BLaER1 (cell line): Measurements from ENCODE around the gene BTNL3.

Source experiments
- H3K27ac ChIP-seq: shearing (Covaris generic); formaldehyde crosslinking; 2 replicates; pipeline ENCODE4 v1.8.1; 2022
- H3K27me3 ChIP-seq: shearing (Covaris generic); formaldehyde crosslinking; 2 replicates; pipeline ENCODE4 v1.8.1; 2022
- H3K36me3 ChIP-seq: shearing (Covaris generic); formaldehyde crosslinking; 2 replicates; pipeline ENCODE4 v1.8.1; 2022
- H3K4me1 ChIP-seq: shearing (Covaris generic); formaldehyde crosslinking; 2 replicates; pipeline ENCODE4 v1.8.1; 2022
- H3K4me2 ChIP-seq: shearing (Covaris generic); formaldehyde crosslinking; 2 replicates; pipeline ENCODE4 v1.8.1; 2022
- H3K4me3 ChIP-seq: shearing (Covaris generic); formaldehyde crosslinking; 2 replicates; pipeline ENCODE4 v1.8.1; 2022
- H3K9ac ChIP-seq: shearing (Covaris generic); formaldehyde crosslinking; 2 replicates; pipeline ENCODE4 v1.8.1; 2022
- H3K9me3 ChIP-seq: shearing (Covaris generic); formaldehyde crosslinking; 2 replicates; pipeline ENCODE4 v1.8.1; 2022
- H4K20me1 ChIP-seq: shearing (Covaris generic); formaldehyde crosslinking; 2 replicates; pipeline ENCODE4 v1.8.1; 2022
- Cebpa-rat ChIP-seq: shearing (Covaris generic); IDR thresholded peaks from 2 replicates; pipeline ENCODE4 v1.8.1; 2022

BTNL3 gene

GRCh38 chr5:181047288-181047687, 58.6 kb downstream of the BTNL3 start:
- no peak for TF ChIP-seq Cebpa-rat
- Histone ChIP-seq H3K9ac (0 out of 2 replicates have a peak overlapping the region, but pooled peaks have one; percentile 7), H3K27ac (no peak overlapping the region), H4K20me1 (no peaks in the 10 kb centered on the region), H3K9me3 (no peaks in the 10 kb centered on the region), H3K36me3 (no peaks in the 10 kb centered on the region), H3K4me1 (peaks cover 79% of the 10 kb centered on the region), H3K4me3 (no peak overlapping the region; the same call in 1 of the 2 replicates), H3K4me2 (peak overlapping the region; percentile 83), H3K27me3 (no peaks in the 10 kb centered on the region)

GRCh38 chr5:181047921-181048320, 59.3 kb downstream of the BTNL3 start:
- no peaks in the 10 kb centered on the region for H4K20me1 ChIP-seq
- H3K4me3 ChIP-seq: no peak overlapping the region
- no peak for TF ChIP-seq Cebpa-rat
- H3K27me3 ChIP-seq: no peaks in the 10 kb centered on the region
- H3K4me2 ChIP-seq: peak overlapping the region; percentile 83
- H3K27ac ChIP-seq: no peak overlapping the region
- H3K9me3 ChIP-seq: no peaks in the 10 kb centered on the region
- peaks cover 83% of the 10 kb centered on the region for H3K4me1 ChIP-seq
- H3K9ac ChIP-seq: no peak overlapping the region
- H3K36me3 ChIP-seq: no peaks in the 10 kb centered on the region

DNA sequence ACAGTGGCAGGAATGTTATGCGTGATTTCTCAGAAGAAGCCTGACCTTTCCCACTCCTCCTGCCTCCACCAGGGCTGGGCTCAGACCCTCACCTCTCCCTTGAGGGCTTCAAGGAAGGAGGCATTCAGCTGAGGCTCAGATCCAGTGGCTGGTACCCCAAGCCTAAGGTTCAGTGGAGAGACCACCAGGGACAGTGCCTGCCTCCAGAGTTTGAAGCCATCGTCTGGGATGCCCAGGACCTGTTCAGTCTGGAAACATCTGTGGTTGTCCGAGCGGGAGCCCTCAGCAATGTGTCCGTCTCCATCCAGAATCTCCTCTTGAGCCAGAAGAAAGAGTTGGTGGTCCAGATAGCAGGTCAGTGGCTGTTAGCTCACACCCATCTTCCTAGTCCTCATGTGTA, 61.4 kb downstream of the BTNL3 start:
- TF ChIP-seq Cebpa-rat: no peak
- H3K4me2 ChIP-seq: peak overlapping the region; percentile 90
- H3K9ac ChIP-seq: no peak overlapping the region; the same call in 1 of the 2 replicates
- peaks cover 84% of the 10 kb centered on the region for H3K4me1 ChIP-seq
- H3K27me3 ChIP-seq: no peaks in the 10 kb centered on the region
- H4K20me1 ChIP-seq: peaks cover 8% of the 10 kb centered on the region; the same call in 1 of the 2 replicates
- H3K27ac ChIP-seq: peak overlapping the region; percentile 16
- H3K36me3 ChIP-seq: no peaks in the 10 kb centered on the region
- H3K9me3 ChIP-seq: no peaks in the 10 kb centered on the region
- no peak overlapping the region for H3K4me3 ChIP-seq

DNA sequence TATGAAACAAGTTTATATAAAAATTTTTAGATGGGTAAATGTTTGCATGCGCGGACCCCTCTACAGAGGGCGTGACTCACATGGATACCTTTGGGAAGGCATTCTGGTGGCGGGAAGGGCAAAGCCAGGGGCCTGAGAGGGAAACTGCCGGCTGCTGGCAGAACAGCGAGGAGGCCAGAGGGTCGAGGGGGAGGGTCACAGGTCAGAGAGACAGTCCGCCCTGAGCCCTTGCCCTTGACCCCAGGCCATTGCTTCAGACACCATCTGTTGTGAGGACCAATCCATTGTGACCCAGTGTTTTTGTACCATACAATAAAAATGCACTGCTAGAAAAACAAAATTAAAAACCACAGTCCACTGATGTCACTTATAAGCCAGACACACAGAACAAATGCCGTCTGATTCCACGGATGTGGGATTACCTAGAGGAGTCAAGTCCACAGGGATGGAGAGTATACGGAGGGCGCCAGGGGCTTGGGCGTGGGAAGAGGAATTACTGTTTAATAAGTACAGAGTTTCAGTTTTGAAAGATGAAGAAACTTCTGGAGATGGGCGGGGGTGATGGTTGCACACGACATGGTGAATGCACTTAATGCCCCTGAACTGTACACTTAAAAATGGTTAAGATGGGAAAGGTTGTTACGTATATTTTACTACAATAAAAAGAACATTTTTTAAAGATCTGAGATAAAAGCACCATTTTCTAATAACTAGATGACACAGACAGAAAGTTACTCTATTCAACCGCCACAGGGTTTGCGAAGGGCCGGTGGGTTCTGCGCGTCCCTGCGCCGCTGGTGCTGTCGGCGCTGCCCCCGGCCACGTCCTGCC, 63.4 kb downstream of the BTNL3 start:
- peaks cover 8% of the 10 kb centered on the region; the same call in 1 of the 2 replicates for H4K20me1 ChIP-seq
- no peak for TF ChIP-seq Cebpa-rat
- H3K4me3 ChIP-seq: peak overlapping the region; percentile 87
- peak overlapping the region; percentile 90 for H3K4me2 ChIP-seq
- peaks cover 77% of the 10 kb centered on the region for H3K4me1 ChIP-seq
- peak overlapping the region; percentile 82 for H3K27ac ChIP-seq
- H3K36me3 ChIP-seq: 0 out of 2 replicates have a peak, but pooled peaks cover 5% of the 10 kb centered on the region
- no peaks in the 10 kb centered on the region for H3K9me3 ChIP-seq
- no peaks in the 10 kb centered on the region for H3K27me3 ChIP-seq
- H3K9ac ChIP-seq: peak overlapping the region; percentile 82

- peak overlapping the region; percentile 87 for H3K4me3 ChIP-seq
- peaks cover 8% of the 10 kb centered on the region; the same call in 1 of the 2 replicates for H4K20me1 ChIP-seq
- H3K9me3 ChIP-seq: no peaks in the 10 kb centered on the region
- peak overlapping the region; percentile 90 for H3K4me2 ChIP-seq
- peak overlapping the region; percentile 82 for H3K9ac ChIP-seq
- H3K27me3 ChIP-seq: no peaks in the 10 kb centered on the region
- peaks cover 69% of the 10 kb centered on the region for H3K4me1 ChIP-seq
- 0 out of 2 replicates have a peak, but pooled peaks cover 5% of the 10 kb centered on the region for H3K36me3 ChIP-seq
- TF ChIP-seq Cebpa-rat: no peak
- peak overlapping the region; percentile 82 for H3K27ac ChIP-seq
These were observed 64.2 kb downstream of the BTNL3 start for GRCh38 chr5:181052672-181053487.

- peak overlapping the region; percentile 87 for H3K4me3 ChIP-seq
- H3K4me1 ChIP-seq: peaks cover 63% of the 10 kb centered on the region
- H3K27me3 ChIP-seq: no peaks in the 10 kb centered on the region
- 0 out of 2 replicates have a peak, but pooled peaks cover 5% of the 10 kb centered on the region for H3K36me3 ChIP-seq
- peak overlapping the region; percentile 82 for H3K27ac ChIP-seq
- peaks cover 8% of the 10 kb centered on the region; the same call in 1 of the 2 replicates for H4K20me1 ChIP-seq
- H3K9ac ChIP-seq: peak overlapping the region; percentile 82
- no peaks in the 10 kb centered on the region for H3K9me3 ChIP-seq
- H3K4me2 ChIP-seq: peak overlapping the region; percentile 90
- no peak for TF ChIP-seq Cebpa-rat
These were observed 65.0 kb downstream of the BTNL3 start for GRCh38 chr5:181053488-181054121.

DNA sequence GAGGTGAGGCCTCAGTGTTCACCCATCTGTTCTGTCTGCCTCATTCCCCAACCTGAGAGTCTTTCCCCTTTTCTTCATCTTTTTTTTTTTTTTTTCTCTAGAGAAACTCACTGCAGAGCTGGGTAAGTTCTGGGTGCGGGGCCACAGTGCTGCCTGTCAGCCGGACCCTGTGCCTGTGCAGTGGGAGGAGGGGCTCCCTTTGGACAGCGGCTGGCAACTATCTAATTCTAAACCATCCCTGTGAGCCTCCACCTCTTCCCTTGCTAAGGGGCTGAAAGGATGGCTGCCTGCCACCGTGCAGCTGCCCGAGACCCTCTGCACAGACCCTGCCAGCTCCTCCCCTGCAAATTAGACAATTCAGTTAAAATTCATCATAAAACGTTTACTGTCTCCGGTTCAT, 65.5 kb downstream of the BTNL3 start:
- TF ChIP-seq Cebpa-rat: no peak
- Histone ChIP-seq H3K4me1 (peaks cover 60% of the 10 kb centered on the region), H3K9me3 (no peaks in the 10 kb centered on the region), H3K4me2 (peak overlapping the region; percentile 90), H3K36me3 (peaks cover 6% of the 10 kb centered on the region; the same call in 1 of the 2 replicates), H3K27me3 (no peaks in the 10 kb centered on the region), H3K27ac (no peak overlapping the region), H4K20me1 (peaks cover 8% of the 10 kb centered on the region; the same call in 1 of the 2 replicates), H3K4me3 (peak overlapping the region; percentile 87), H3K9ac (peak overlapping the region; percentile 82; the same call in 1 of the 2 replicates)

GRCh38 chr5:181054871-181055459, 66.3 kb downstream of the BTNL3 start:
- no peak overlapping the region for H3K27ac ChIP-seq
- H4K20me1 ChIP-seq: peaks cover 8% of the 10 kb centered on the region; the same call in 1 of the 2 replicates
- no peak for TF ChIP-seq Cebpa-rat
- peaks cover 52% of the 10 kb centered on the region for H3K4me1 ChIP-seq
- no peaks in the 10 kb centered on the region for H3K27me3 ChIP-seq
- H3K4me2 ChIP-seq: peak overlapping the region; percentile 90
- no peaks in the 10 kb centered on the region for H3K9me3 ChIP-seq
- no peak overlapping the region for H3K4me3 ChIP-seq
- peaks cover 15% of the 10 kb centered on the region for H3K36me3 ChIP-seq
- no peak overlapping the region for H3K9ac ChIP-seq
